ENCODE data around the gene PEX3. TPM values are rescaled to one million over a fixed set of nuclear protein-coding genes. Genes with fewer than 3 reads are reported as not detected.

The PEX3 gene
- total RNA-seq, 1 donor from 2014 or later, result 13.2 TPM

DNA sequence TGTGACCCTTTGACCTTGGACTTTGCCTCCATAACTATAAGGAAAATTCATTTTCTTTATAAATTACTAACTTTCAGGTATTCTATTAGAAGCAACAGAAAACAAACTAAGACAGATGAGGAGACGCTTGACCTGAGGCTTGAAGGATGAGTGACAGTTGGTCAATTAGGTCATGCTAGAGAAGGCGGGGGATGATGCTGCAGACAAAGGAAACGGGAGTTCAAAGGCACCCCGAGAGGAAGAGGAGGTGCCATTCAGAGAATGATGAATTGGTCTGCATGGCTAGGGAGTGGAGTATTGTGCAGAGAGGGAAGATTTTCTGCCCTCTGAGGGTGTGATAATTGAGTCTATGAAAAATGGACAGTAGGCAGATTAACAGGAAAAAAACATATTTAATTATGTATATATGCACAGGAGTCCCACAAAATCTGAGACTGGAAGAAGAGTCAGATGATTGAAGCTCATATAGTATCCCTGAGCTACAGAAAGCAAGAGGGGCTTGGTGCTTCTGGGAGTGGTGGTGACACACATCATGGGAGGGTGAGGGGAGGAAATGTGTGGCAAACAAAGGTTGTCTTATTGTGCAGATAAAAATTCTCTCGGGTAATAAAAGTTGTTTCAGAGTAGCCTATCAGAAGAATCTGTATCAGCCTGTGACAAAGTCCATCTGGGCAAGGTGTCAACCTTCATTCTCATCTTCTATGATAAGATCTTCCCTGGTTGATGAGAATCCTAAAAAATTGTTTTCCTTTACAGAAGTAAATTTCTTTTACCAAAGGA, 81.3 kb downstream of the PEX3 start:
- DNase-seq (ENCODE audit: low spot score), result no peak
- Mint-ChIP-seq H3K36me3 (ENCODE audit: low read depth) (no peaks in the 10 kb centered on the region), H3K27ac (ENCODE audit: unreplicated experiment) (no peak overlapping the region)

GRCh38 chr6:143535189-143535614, 84.6 kb downstream of the PEX3 start:
- DNase-seq (ENCODE audit: low spot score), result no peak
- TF ChIP-seq, protein P1, sequence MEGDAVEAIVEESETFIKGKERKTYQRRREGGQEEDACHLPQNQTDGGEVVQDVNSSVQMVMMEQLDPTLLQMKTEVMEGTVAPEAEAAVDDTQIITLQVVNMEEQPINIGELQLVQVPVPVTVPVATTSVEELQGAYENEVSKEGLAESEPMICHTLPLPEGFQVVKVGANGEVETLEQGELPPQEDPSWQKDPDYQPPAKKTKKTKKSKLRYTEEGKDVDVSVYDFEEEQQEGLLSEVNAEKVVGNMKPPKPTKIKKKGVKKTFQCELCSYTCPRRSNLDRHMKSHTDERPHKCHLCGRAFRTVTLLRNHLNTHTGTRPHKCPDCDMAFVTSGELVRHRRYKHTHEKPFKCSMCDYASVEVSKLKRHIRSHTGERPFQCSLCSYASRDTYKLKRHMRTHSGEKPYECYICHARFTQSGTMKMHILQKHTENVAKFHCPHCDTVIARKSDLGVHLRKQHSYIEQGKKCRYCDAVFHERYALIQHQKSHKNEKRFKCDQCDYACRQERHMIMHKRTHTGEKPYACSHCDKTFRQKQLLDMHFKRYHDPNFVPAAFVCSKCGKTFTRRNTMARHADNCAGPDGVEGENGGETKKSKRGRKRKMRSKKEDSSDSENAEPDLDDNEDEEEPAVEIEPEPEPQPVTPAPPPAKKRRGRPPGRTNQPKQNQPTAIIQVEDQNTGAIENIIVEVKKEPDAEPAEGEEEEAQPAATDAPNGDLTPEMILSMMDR (IDR thresholded peaks at IDR 0.05), result no peak
- no peaks in the 10 kb centered on the region for H3K36me3 Mint-ChIP-seq (ENCODE audit: low read depth)
- H3K9me3 Mint-ChIP-seq (ENCODE audit: low read depth), result no peaks in the 10 kb centered on the region
- H3K27ac Mint-ChIP-seq (ENCODE audit: unreplicated experiment), result no peak overlapping the region
- H3K27me3 Mint-ChIP-seq (ENCODE audit: low read depth), result no peaks in the 10 kb centered on the region
- peaks cover 8% of the 10 kb centered on the region for H3K4me1 Mint-ChIP-seq (ENCODE audit: low read depth)
- H3K4me3 Mint-ChIP-seq (ENCODE audit: unreplicated experiment), result no peak overlapping the region

More for the DNA sequence above, 81.3 kb downstream of the PEX3 start:
- Mint-ChIP-seq H3K9me3 (ENCODE audit: low read depth) (no peaks in the 10 kb centered on the region), H3K27me3 (ENCODE audit: low read depth) (no peaks in the 10 kb centered on the region), H3K4me1 (ENCODE audit: low read depth) (peaks cover 7% of the 10 kb centered on the region), H3K4me3 (ENCODE audit: unreplicated experiment) (no peak overlapping the region)
- TF ChIP-seq, protein P1 (IDR thresholded peaks at IDR 0.05), result no peak

DNA sequence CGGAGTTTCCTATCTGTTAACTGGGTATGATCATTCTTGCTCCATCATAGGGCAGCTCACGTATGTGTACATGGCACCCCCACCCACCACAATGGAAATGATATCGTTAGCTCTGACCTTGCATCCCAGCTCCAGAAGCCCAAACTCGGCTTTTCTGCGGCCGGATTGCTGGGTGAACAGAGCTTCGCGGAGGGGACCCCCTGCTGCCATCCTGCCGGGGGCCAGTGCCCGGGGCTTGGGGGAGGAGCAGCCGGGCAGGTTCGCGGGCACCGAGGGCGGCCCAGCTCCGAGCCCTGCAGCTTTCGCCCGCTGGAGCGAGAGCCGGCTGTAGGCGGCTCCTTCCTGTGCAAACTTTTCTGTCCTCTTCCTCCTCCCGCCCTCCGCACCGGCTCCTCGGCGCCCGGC, 85.9 kb downstream of the PEX3 start:
- DNase-seq (ENCODE audit: low spot score), result no peak
- Mint-ChIP-seq H3K27me3 (ENCODE audit: low read depth) (no peaks in the 10 kb centered on the region), H3K4me3 (ENCODE audit: unreplicated experiment) (peak overlapping the region; percentile 61)

DNA sequence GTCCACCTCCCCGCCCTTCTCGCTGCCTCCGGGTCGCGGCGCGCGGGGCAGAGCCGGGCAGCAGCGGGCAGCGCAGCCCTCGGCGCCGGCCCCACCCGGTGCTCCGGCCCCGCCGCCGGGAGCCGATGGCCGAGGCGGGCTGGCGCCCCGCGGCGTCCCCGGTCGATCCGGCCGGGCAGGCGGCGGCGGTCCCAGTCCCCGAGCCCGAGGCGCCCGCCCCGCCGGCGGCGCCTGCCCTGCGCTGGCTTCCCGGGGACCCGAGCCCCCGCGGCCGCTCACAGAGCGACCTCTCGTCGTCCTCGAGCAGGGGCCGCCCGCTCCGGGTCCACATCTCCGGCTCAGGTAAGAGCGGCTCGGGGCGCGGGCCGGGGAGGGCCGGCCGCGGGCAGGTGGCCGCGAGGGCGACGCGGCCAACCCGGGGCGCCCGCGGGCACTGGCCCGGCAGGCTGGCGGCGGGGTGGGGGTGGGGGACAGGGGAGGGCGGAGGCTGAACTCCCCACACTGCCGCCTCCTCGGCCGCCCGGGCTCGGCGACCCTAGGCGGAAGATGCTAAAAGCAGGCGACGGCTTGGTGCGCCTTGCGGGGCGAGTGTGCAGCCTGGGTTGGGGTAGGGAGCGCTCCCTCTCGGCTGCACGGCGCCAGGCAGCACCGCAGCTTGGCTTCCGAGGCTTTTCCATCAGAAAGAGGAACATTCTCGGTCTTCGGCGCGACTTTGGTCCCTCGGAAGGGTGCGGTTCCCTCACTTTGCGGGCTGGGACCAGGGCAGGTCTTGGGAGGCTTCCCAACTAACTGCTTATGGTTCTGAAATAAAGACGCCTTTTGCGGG, 86.5 kb downstream of the PEX3 start:
- no peak for DNase-seq (ENCODE audit: low spot score)
- Mint-ChIP-seq H3K27me3 (ENCODE audit: low read depth) (no peaks in the 10 kb centered on the region), H3K9me3 (ENCODE audit: low read depth) (no peaks in the 10 kb centered on the region), H3K4me1 (ENCODE audit: low read depth) (peaks cover 8% of the 10 kb centered on the region), H3K36me3 (ENCODE audit: low read depth) (no peaks in the 10 kb centered on the region), H3K27ac (ENCODE audit: unreplicated experiment) (no peak overlapping the region), H3K4me3 (ENCODE audit: unreplicated experiment) (peak overlapping the region; percentile 70)
- TF ChIP-seq, protein P1 (IDR thresholded peaks at IDR 0.05), result peak; percentile 76

More for the DNA sequence above, 85.9 kb downstream of the PEX3 start:
- no peaks in the 10 kb centered on the region for H3K9me3 Mint-ChIP-seq (ENCODE audit: low read depth)
- TF ChIP-seq, protein P1 (IDR thresholded peaks at IDR 0.05), result no peak
- H3K27ac Mint-ChIP-seq (ENCODE audit: unreplicated experiment), result no peak overlapping the region
- H3K36me3 Mint-ChIP-seq (ENCODE audit: low read depth), result no peaks in the 10 kb centered on the region
- peaks cover 8% of the 10 kb centered on the region for H3K4me1 Mint-ChIP-seq (ENCODE audit: low read depth)

DNA sequence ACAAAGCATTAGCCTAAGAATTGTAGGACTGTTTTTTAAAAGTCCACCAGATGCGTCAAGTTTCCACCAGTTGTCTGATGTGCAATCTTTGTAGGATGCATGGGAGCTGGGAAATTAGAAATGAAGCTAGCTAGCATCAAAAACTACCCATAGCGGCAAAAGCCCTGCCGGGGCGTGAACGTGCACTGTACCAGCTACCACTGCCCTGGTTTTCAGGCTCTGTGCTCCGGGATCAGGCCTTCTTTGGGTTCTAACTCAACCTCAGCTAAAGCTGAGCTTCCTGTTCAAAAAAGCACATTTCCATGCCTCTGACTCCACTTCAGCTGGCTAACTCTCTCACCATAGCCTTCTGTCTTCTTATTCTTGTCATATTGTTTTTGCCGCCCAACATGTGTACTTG, 87.8 kb downstream of the PEX3 start:
- Mint-ChIP-seq H3K4me3 (ENCODE audit: unreplicated experiment) (peak overlapping the region; percentile 70), H3K36me3 (ENCODE audit: low read depth) (no peaks in the 10 kb centered on the region), H3K27ac (ENCODE audit: unreplicated experiment) (no peak overlapping the region), H3K27me3 (ENCODE audit: low read depth) (no peaks in the 10 kb centered on the region), H3K9me3 (ENCODE audit: low read depth) (no peaks in the 10 kb centered on the region), H3K4me1 (ENCODE audit: low read depth) (peaks cover 8% of the 10 kb centered on the region)
- TF ChIP-seq, protein P1 (IDR thresholded peaks at IDR 0.05), result no peak
- no peak for DNase-seq (ENCODE audit: low spot score)

All from chondrocyte (in vitro differentiated cells).